Astrocyte of the cerebellum (primary cell): ENCODE data around the gene RBFOX2.

ENCODE experiments used
- DNase-seq: peaks from one replicate; pipeline ENCODE4 v3.0.0-alpha.2; 2011; ENCODE audit warnings: low read depth
- H3K4me3 ChIP-seq: 2 replicates; pipeline ENCODE4 v1.5.1; 2011; ENCODE audit warnings: mild to moderate bottlenecking, low read depth, low read length, moderate library complexity
- CTCF ChIP-seq: IDR thresholded peaks from 2 replicates; pipeline ENCODE4 v1.5.1; 2012; ENCODE audit warnings: low read length, low read depth, moderate library complexity, mild to moderate bottlenecking; ENCODE audit errors: missing control alignments
- in situ Hi-C: cut with HindIII; loops from 2 replicates; pipeline ENCODE4 v1.10.0; 2017; ENCODE audit warnings: low sequenced_read_pairs

RBFOX2 gene

GRCh38 chr22:35921044-35921443 lies 107.6 kb downstream of the RBFOX2 start:
- no peak for DNase-seq
- in situ Hi-C loops: no loop called here
- TF ChIP-seq CTCF: no peak
- no peak overlapping the region for H3K4me3 ChIP-seq

- no peak overlapping the region for H3K4me3 ChIP-seq
- TF ChIP-seq CTCF: no peak
- in situ Hi-C loops: no loop called here
- no peak for DNase-seq
Measured at GRCh38 chr22:35919002-35919542, 109.6 kb downstream of the RBFOX2 start.

- in situ Hi-C loops: no loop called here
- TF ChIP-seq CTCF: no peak
- no peak overlapping the region for H3K4me3 ChIP-seq
- no peak for DNase-seq
Measured at GRCh38 chr22:35918456-35918855, 110.2 kb downstream of the RBFOX2 start.

- in situ Hi-C loops: no loop called here
- TF ChIP-seq CTCF: no peak
- DNase-seq: no peak
- H3K4me3 ChIP-seq: no peak overlapping the region
Measured at GRCh38 chr22:35917651-35918050, 111.0 kb downstream of the RBFOX2 start.

- H3K4me3 ChIP-seq: peak overlapping the region; percentile 39
- DNase-seq: no peak
- in situ Hi-C loops: no loop called here
- TF ChIP-seq CTCF: no peak
Measured at GRCh38 chr22:35915477-35916013, 113.1 kb downstream of the RBFOX2 start.

- no peak for TF ChIP-seq CTCF
- H3K4me3 ChIP-seq: peak overlapping the region; percentile 39
- peak; percentile 77 for DNase-seq
- in situ Hi-C loops: no loop called here
Measured at GRCh38 chr22:35914665-35915476, 113.8 kb downstream of the RBFOX2 start.
